Measurements from ENCODE around the gene H2BK1.

The H2BK1 gene

GRCh38 chr7:151210087-151210854 is at the start of gene H2BK1:
TSS of gene H2BK1 (minus strand) at chr7:151210488. CDS start at chr7:151210318, 170 bp downstream.
- no peak for FAIRE-seq

- FAIRE-seq = no peak
Measured at GRCh38 chr7:151257990-151258389, 47.7 kb upstream of the H2BK1 start.

DNA sequence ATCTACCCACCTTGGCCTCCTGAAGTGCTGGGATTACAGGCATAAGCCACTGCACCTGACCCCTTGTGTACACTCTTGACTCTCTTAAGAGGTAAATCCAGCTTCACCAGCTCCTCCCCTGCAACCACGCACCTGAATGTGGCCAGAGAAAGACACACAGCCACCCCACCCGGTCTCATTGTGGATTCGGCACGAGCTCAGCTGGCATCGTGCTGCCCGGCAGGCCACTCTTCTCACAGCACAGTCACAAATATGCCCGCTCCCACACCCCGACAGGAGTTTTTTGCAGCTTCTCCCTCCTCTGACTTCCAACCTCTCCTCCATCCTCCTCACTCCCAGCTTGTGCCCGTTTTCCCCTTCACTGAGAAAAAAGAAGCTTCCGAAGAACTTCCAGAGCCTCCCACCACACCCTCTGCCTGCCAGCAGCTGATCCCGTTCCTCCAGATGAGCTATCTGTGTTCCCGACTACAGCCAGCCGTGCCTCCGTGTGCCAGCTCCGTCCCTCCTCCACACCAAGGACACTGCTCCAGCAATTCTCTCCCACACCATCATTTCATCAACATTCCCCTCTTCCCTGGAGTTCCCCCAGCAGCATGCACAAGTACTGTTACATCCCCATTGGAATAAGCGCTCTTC is 46.2 kb upstream of the H2BK1 start:
- FAIRE-seq = no peak

- no peak for FAIRE-seq
Measured at GRCh38 chr7:151255390-151255789, 45.1 kb upstream of the H2BK1 start.

- FAIRE-seq = no peak
Measured at GRCh38 chr7:151254851-151255250, 44.6 kb upstream of the H2BK1 start.

- FAIRE-seq = no peak
Measured at GRCh38 chr7:151254316-151254715, 44.0 kb upstream of the H2BK1 start.

GRCh38 chr7:151252961-151253711 is 42.8 kb upstream of the H2BK1 start:
- FAIRE-seq = no peak

DNA sequence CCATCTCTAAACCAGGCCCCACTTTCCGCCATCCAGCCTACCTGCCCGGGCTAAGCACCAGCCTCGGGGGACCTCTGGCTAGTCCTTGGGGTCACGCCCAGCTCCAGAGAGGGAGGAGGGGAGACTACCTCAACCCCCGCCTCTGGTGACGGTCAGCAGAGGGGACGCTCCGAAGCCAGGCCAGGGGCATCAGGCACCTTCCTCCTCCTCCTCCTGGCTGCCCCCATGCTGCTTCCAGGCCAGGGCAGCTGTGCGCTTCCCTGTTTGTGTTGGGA is 42.2 kb upstream of the H2BK1 start:
- FAIRE-seq = no peak

DNA sequence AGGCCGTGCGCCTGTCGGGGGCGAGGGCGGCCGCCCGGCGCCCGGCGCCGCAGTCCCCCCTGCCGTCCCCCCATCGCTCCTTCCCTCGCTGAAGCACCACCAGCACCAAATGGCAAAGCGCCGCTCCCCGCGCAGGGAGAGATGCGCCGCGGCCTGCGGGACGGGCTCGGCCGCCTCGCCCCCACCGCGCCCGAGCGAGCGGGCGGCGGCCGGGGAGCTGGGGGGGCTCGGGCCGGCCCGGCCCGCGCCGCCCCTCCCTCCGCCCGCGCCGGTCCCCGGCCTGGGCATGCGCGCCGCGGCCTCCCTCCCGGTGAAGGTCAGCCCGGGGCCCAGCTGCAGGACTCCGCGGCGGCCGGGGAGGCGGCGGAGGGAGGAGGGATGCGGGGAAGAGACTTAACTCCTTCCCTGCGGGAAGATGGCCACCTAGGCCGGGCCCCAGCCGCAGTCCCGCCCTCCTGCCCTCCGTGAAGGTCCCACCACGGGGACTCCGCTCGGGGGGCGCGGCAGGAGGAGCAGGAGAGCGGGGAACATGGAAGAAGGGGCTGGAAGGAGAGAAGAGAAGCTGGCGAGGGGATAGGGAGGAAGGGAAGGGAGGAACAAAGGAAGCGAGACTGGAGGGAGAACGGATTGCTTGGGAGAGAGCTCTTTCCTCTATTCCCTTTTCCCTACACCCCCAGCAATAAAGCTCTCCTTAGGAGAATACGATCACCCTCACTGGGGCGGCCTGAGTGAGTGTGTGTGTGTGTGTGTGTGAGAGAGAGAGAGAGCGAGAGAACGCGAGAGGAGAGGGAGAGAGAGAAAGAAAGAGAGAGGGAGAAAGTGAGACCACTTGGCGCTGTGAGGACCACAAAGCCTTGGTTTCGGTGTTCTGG is 41.6 kb upstream of the H2BK1 start:
- FAIRE-seq = no peak

DNA sequence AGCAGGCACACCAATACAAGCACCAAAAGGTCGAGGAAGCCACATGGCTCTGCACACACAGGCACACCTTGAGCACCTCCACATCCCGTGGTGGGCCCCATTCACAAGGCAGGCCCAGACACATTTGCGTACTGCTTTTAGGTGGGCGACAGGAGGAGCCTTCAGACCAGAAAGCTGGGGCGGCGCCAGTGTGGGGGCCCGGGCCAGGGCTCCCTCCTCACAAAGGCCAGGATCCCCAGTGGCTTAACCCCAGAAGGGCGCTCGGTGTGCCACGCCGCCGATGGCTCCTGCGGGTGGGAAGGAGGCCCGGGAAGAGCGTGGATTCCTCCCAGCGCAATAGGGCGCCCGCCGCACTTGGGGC is 41.0 kb upstream of the H2BK1 start:
- FAIRE-seq = no peak

GRCh38 chr7:151250181-151251132 is 40.2 kb upstream of the H2BK1 start:
- FAIRE-seq = no peak

GRCh38 chr7:151249732-151250072 is 39.4 kb upstream of the H2BK1 start:
- FAIRE-seq = no peak

DNA sequence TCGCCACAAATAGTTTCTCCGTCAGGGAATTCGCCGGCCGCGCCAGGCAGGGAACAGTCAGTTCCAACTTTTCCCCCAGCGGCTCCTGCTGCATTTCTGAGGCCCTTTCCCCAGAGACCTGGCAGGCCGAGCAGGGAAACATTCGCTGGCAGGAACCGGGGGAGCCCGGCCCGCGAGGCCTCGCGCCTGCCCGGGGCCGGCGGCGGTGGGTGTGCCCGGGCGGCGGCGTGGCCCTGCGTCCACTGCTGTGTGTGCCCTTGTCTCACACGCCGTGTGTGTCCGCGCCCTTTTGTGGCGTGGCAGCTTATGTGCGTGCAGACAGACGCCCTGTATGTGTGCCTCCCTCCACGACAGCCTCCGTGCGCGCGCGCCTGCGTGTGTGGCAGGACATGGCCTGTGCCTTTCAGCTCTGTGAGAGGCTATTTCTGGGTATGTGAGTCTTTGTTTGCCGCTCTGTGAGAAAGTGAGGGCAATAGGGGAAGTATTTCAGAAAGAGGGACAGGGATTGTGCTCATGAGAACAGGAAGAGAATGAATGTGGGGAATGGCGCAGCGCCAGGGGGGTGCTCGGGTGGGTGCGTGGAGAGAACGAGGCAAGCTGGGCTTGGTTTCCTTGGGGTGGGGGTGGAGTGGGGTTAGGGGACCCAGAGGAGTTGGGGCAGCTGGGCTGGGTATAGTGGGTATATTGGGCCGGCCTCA is 38.9 kb upstream of the H2BK1 start:
- no peak for FAIRE-seq

- no peak for FAIRE-seq
Measured at GRCh38 chr7:151248346-151249033, 38.2 kb upstream of the H2BK1 start, which contains the start of gene SMARCD3. TSS of gene SMARCD3 (minus strand) at chr7:151248694. CDS start at chr7:151248562, 132 bp downstream.

DNA sequence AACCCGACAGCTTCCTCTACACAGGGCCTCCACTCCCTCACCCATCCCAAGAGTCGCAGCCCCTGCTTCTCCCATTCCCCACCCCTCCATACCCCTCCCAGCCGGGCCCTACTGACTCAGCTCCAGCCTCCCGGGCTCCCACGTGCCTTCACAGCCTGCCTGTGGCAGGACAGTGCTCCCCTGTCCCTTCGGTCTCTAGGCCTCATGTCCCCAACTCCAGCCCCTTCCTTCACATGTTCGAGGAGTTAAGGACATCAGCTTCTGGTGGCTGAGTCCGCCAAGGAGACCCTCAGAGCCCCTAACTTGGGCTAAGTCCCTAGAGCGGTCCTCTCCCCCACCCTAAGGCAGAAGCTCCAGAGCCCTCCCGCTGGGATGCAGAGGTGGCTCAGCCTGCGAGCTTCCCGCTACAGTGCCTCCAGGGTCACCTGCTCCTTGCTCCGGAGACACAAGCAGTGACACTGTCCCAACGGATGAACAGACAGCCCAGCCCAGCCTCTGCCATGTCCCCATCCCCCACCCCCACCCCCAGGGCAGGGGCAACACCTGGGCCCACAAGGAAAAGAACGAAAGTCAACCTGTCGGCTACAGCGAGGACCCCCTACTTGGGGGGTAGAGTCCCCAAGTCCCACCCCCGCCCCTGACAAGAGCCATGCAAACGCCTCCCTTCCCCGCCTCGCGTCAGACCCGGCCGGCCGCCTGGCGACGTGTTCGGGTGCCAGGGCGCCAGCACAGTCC is 37.5 kb upstream of the H2BK1 start:
- no peak for FAIRE-seq

- no peak for FAIRE-seq
Measured at GRCh38 chr7:151246851-151247580, 36.7 kb upstream of the H2BK1 start.

DNA sequence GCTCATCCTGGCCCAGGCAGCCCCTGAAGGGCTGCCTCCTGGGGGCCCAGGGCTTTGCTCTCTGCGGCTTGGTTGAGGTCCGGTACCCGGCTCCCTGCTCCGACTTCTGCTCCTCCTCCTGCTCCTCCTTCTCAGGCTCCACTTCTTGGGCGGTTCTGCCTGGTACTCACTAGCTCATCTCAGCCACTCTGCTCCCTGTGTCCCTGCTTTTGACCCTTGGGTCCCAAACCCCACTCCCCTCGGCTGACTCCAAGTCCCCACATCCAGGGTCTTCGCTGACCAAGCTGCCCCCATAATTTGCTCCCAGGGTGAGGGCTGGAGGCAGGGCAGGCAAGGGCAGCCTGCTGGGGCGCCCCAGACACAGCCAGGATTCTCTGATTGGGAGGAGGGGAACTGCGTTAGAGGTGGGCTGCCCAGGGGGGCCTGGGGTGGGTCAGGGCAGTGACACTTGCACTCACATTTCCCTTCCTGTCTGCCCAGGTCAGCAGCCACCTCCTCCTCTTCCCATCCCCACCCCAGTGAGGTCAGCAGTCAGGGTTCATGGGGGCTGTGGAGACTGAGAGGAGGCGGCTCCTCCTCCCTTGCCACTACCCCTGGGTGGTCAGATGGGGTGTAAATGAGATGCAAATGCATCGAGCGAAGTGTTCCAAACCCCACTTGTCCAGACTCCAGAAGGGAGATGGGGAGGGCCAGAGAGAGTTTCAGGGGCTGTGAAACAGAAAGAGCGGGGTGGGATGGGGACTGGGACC is 36.0 kb upstream of the H2BK1 start:
- no peak for FAIRE-seq

- no peak for FAIRE-seq
Measured at GRCh38 chr7:151245360-151246101, 35.2 kb upstream of the H2BK1 start.

All from TTC549 (cell line).